22Rv1 (cell line): Measurements from ENCODE around the gene CACNB4.

Experiments
- H3K27ac ChIP-seq: fragments of 450-650 bp; 2 replicates; pipeline ENCODE4 v1.5.1; 2017
- ZFX ChIP-seq: fragments of 450-650 bp; IDR thresholded peaks from 2 replicates; pipeline ENCODE4 v1.6.1; 2017; ENCODE audit warnings: antibody characterized with exemption, borderline replicate concordance
- TF ChIP-seq, protein P1 (sequence below): fragments of 450-650 bp; IDR thresholded peaks from 2 replicates; pipeline ENCODE4 v1.5.1; 2017; ENCODE audit warnings: mild to moderate bottlenecking

Gene CACNB4

DNA sequence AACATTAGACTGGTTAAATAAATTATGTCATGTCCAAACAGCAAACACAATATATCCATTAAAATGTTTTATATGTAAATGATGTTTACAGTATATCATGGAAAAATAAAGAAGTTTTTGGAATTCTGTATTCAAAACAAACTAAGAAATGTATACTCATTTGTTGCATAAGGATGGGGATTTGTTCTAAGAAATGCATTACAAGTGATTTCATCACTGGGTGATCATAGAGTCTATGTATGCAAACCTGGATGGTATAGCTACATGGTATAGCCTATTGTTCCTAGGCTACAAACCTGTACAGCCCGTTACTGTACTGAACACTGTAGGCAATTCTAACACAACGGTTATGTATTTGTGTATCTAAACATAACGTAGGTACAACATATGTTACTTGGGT is 305.7 kb downstream of the CACNB4 start:
- H3K27ac ChIP-seq, result no peak overlapping the region

DNA sequence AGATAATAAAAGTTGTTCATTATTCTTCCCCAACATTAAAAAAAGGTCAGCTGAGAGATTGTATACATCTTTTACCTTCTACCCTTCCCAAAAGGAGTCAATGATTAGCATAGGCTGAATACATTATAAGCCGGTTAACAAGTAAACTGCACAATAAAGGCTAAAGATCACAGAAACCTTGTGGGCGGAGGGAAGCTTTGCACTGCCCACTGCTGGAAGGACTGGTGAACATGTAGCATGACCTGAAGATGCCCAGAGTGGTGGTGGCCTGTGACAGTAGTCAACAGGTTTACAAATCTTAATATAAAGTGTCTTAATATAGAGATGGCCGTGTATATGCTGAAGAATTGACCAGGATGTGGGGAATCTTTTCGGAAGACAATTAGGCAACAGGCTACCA is 306.3 kb downstream of the CACNB4 start:
- no peak for TF ChIP-seq ZFX
- TF ChIP-seq, protein P1, sequence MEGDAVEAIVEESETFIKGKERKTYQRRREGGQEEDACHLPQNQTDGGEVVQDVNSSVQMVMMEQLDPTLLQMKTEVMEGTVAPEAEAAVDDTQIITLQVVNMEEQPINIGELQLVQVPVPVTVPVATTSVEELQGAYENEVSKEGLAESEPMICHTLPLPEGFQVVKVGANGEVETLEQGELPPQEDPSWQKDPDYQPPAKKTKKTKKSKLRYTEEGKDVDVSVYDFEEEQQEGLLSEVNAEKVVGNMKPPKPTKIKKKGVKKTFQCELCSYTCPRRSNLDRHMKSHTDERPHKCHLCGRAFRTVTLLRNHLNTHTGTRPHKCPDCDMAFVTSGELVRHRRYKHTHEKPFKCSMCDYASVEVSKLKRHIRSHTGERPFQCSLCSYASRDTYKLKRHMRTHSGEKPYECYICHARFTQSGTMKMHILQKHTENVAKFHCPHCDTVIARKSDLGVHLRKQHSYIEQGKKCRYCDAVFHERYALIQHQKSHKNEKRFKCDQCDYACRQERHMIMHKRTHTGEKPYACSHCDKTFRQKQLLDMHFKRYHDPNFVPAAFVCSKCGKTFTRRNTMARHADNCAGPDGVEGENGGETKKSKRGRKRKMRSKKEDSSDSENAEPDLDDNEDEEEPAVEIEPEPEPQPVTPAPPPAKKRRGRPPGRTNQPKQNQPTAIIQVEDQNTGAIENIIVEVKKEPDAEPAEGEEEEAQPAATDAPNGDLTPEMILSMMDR, result no peak
- H3K27ac ChIP-seq, result no peak overlapping the region

More for the DNA sequence above, 305.7 kb downstream of the CACNB4 start:
- TF ChIP-seq ZFX, result no peak
- TF ChIP-seq, protein P1, result no peak

DNA sequence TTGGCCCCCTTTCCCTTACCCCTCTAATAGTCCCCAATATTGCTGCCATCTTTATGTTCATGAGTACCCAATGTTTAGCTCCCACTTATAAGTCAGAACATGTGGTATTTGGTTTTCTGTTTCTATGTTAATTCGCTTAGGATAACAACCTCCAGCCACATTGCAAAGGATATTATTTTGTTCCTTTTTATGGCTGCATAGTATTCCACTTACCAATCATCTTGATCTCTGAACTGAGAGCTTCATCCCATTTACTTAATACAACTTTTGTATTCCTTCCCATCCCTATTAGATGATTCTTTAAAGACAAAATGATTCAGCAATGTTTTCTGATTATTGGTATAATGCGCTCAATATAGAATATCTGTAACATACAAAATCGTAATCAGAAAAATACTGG is 307.3 kb downstream of the CACNB4 start:
- TF ChIP-seq ZFX, result no peak
- TF ChIP-seq, protein P1, result no peak
- H3K27ac ChIP-seq, result no peak overlapping the region

DNA sequence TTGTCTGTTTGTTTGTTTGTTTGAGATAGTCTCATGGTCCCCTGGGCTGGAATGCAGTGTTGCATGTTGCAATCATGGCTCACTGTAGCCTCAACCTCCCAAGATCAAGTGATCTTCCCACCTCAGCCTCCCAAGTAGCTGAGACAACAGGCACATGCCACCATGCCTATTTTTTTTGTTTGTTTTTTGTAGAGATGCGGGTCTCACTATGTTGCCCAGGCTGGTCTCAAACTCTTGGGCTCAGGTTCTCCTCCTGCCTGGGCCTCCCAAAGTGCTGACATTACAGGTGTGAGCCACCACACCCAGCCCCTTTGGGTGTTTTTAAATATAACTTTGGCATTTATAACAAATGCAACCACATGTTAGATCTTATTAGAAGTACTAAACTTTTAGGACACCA is 308.2 kb downstream of the CACNB4 start:
- TF ChIP-seq ZFX, result no peak
- TF ChIP-seq, protein P1, result no peak
- no peak overlapping the region for H3K27ac ChIP-seq

DNA sequence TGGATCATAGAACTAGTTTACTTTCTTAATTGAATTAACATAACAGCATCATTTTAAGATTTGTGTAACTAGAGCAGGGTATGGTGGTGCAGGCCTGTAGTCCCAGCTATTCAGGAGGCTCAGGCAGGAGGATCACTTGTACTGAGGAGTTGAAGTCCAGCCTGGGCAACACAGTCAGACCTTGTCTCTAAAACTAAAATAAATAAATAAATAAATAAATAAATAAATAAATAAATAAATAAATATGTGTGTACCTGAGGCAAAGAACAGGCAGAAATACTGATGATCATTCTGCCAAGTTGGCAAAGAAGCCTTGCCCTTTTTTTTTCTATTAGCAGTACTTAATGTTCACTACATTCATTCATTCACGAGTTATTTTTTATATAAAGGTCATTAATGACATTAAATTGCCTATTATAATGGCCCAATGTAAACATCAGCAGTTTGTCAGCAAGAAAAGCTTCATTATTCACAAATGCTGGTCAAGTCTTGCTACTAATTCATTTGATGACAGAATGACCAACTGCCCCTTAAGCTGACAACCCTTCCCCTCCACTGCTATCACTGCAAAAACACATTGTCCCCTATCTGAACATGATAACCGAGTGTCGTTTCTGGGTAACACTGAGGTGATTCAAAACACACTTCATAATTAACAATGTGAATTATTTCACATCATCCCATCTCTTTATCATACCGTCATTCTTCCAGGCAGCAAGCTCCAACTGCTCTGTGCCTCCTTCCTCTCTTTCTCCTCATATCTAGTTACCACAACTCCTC is 309.6 kb downstream of the CACNB4 start:
- no peak for TF ChIP-seq ZFX
- TF ChIP-seq, protein P1, result no peak

DNA sequence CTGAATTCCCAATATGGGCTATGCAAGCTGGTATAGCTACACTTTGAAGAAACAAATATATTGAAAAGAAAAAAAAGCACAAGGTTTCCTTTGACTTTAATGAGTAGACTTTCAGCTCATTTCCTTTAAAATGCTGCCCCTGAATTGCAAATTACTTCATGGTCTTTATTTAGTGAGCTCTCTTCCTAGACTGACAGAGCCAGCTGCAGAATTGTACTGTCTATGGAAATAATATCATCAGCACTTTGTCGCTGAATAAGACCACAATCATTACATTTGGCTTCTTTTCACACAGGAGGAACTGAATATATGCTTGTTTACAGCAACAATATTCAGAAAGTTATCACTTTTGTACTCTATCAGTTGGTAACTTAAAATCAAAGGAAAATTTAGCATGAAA is 312.4 kb downstream of the CACNB4 start:
- no peak for TF ChIP-seq ZFX
- TF ChIP-seq, protein P1, result no peak
- no peak overlapping the region for H3K27ac ChIP-seq

More for the DNA sequence above, 309.6 kb downstream of the CACNB4 start:
- no peak overlapping the region for H3K27ac ChIP-seq

DNA sequence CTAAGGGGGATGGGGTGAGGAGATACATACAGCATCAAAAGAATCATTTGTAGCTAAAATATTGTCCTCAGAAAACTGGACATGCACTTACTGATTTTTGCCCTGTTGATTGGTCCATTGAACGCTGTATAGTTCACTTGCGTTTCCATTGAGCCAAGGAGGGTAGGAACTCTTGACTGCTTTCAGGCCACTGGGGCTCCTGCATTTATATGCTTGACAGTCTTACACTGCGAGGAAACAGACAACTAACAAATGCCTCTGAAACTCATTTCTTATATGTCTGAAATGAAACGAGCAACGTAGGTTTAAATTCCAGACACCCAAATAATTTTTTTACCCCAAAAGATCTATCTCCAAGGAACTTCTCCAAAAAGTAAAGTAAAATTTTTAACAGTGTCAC is 312.8 kb downstream of the CACNB4 start:
- TF ChIP-seq, protein P1, result no peak
- TF ChIP-seq ZFX, result no peak
- no peak overlapping the region for H3K27ac ChIP-seq
